Thoracic aorta (tissue), 2 donors: ENCODE data around the gene MRGPRX1. TPM values are rescaled to one million over a fixed set of nuclear protein-coding genes. Genes with fewer than 3 reads are reported as not detected.
"Not testable (repeated sequence)": the region's sequence is repeated elsewhere in the genome, so short reads cannot be mapped to it uniquely, and the experiment has no call there.

Experiments used
- ATAC-seq: fragments of 150-250 bp; one replicate; pipeline ENCODE4 v1.8.0; 2017; ENCODE audit warnings: low read depth; ENCODE audit not compliant: insufficient number of reproducible peaks, low FRiP score
- DNase-seq: peaks from one replicate; pipeline ENCODE4 v3.0.0-alpha.2; 2020; ENCODE audit warnings: low spot score
- H3K27ac ChIP-seq, 2 donors: fragments of 200-600 bp; sonication (generic); 1 replicate in 1 of 2; 2 replicates in 1 of 2; pipeline ENCODE4 v1.5.1; 2016; ENCODE audit warnings: mild to moderate bottlenecking in 2 of 2, moderate library complexity in 2 of 2
- H3K27me3 ChIP-seq: fragments of 200-600 bp; sonication (generic); replicated peaks from 2 replicates; pipeline ENCODE4 v1.6.0; 2016; ENCODE audit warnings: mild to moderate bottlenecking; ENCODE audit not compliant: insufficient read depth
- H3K36me3 ChIP-seq: fragments of 200-600 bp; sonication (generic); one replicate; pipeline ENCODE4 v1.5.1; 2016
- H3K4me1 ChIP-seq, 2 donors: fragments of 200-600 bp; sonication (generic); 1 replicate in 1 of 2; 2 replicates in 1 of 2; pipeline versions ENCODE4 v1.5.1 to v1.6.0; 2016; ENCODE audit warnings: low read depth in 2 of 2, mild to moderate bottlenecking in 1 of 2; ENCODE audit not compliant: control insufficient read depth in 1 of 2
- H3K4me3 ChIP-seq: fragments of 200-600 bp; sonication (generic); 2 replicates; pipeline ENCODE4 v1.5.1; 2016; ENCODE audit warnings: mild to moderate bottlenecking
- H3K9me3 ChIP-seq: fragments of 200-600 bp; sonication (generic); 2 replicates; pipeline ENCODE4 v1.5.1; 2016
- total RNA-seq, 2 donors: library from RNA; depleted of rRNA; stranded (reverse); fragments of >200 nt; gene quantifications; one replicate each; pipeline versions ENCODE4 v1.1.0 to v1.2.3, GENCODE V29; 2016
- TF ChIP-seq, protein P1 (sequence below): fragments of 200-600 bp; sonication (generic); IDR thresholded peaks from one replicate; pipeline ENCODE4 v1.5.1; 2019; ENCODE audit warnings: antibody characterized with exemption

MRGPRX1 gene
- total RNA-seq, 2 donors from 2014 or later = not detected

DNA sequence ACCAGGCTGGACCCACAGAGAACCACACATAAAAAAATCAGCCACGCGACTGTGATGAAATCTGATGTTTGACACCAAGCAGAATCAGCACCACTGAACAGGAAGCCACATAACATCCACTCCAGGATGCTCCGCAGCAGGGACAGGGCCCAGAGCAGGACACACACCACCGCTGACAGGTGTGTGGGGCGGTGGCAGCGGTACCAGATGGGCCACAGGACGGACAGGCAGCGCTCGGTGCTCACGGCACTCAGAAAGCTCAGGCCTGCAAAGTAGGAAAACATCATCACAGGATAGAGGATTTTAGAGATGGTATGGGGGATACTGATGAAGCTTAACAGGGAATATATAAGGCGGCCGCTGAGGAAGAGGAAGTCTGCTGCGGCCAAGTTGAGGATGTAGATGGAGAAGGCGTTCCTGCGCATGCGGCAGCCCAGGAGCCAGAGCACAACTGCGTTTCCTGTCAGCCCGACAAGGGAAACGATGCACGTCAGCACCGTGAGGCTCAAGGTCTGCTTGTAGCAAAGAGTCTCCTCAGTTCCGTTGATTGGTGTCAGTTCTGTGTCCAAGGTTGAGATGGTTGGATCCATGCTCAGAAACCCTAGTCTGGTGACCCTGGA is 4.9 kb downstream of the MRGPRX1 start:
- TF ChIP-seq, protein P1, sequence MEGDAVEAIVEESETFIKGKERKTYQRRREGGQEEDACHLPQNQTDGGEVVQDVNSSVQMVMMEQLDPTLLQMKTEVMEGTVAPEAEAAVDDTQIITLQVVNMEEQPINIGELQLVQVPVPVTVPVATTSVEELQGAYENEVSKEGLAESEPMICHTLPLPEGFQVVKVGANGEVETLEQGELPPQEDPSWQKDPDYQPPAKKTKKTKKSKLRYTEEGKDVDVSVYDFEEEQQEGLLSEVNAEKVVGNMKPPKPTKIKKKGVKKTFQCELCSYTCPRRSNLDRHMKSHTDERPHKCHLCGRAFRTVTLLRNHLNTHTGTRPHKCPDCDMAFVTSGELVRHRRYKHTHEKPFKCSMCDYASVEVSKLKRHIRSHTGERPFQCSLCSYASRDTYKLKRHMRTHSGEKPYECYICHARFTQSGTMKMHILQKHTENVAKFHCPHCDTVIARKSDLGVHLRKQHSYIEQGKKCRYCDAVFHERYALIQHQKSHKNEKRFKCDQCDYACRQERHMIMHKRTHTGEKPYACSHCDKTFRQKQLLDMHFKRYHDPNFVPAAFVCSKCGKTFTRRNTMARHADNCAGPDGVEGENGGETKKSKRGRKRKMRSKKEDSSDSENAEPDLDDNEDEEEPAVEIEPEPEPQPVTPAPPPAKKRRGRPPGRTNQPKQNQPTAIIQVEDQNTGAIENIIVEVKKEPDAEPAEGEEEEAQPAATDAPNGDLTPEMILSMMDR = no peak
- DNase-seq (no peak), ATAC-seq (no peak)
- Histone ChIP-seq H3K27me3 (no peaks in the 10 kb centered on the region), H3K4me1 (no peaks in the 10 kb centered on the region), H3K4me3 (no peak overlapping the region), H3K9me3 (no peaks in the 10 kb centered on the region), H3K36me3 (no peaks in the 10 kb centered on the region), H3K27ac (no peak overlapping the region)

DNA sequence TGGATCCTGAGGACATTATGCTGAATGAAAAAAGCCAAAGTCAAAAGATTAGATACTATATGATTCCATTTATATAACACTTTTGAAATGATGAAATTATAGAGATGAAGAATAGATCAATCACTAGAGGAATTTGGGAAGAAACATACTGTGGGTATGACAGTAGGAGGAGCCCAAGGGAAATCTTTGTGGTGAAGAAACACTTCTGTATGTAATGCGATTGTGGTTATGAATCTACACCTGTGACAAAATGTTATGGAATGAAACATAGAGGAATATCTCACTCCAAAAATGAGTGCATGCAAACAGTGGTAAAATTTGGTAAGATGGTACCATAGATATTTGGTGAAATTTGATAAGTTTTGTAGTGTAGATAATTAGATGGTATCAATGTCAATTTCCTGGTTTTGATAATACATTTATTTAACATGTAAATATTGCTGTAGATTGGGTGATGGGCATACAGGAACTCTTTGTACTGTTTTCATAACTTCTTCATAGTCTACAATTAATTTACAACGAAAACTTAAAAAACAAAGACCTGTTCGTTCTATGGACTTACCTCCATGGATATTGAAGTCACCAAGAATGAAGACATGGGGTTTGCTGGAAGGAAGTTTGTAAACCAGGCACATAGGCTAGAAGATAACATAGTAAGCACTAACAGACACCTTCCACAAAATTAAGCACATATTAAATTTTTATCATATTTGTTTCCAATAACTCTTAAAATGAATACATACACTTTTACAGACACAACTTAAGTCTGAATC is 11.5 kb downstream of the MRGPRX1 start:
- no peak overlapping the region for H3K4me3 ChIP-seq
- H3K27ac ChIP-seq = no peak overlapping the region
- H3K9me3 ChIP-seq = no peaks in the 10 kb centered on the region
- TF ChIP-seq, protein P1 = no peak
- ATAC-seq = no peak
- DNase-seq = no peak
- no peaks in the 10 kb centered on the region for H3K36me3 ChIP-seq
- no peaks in the 10 kb centered on the region for H3K4me1 ChIP-seq
- no peaks in the 10 kb centered on the region for H3K27me3 ChIP-seq

DNA sequence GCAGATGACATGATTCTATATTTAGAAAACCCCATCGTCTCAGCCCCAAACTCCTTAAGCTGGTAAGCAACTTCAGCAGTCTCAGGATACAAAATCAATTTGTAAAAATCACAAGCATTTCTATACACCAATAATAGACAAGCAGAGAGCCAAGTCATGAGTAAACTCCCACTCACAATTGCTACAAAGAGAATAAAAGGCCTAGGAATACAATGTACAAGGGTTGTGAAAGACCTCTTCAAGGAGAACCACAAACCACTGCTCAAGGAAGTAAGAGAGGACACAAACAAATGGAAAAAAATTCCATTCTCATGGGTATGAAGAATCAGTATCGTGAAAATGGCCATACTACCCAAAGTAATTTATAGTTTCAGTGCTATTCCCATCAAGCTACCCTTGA is 13.8 kb downstream of the MRGPRX1 start:
- H3K4me1 ChIP-seq, H3K36me3 ChIP-seq, ATAC-seq, H3K27ac ChIP-seq, H3K9me3 ChIP-seq, H3K4me3 ChIP-seq, H3K27me3 ChIP-seq, DNase-seq: not testable (repeated sequence)

DNA sequence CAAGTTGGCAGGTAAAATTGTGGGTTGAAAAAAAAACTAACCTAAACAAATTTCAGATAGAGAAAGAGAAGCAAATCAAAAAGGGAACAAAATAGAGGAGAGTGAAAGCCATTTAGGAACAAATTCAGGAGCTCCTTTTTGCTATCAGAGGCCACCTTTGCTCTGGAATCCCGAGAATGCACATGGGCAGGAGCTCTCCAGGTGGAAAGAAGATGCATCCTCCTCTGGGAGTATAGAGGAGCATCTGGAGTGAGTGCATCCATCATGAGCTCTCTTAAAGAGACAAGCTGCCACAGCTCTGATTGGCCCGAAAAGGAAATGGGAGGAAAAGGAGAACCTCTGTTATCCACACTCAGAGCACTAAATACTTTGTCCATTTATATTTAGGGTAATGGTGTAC is 26.3 kb downstream of the MRGPRX1 start:
- H3K36me3 ChIP-seq = no peaks in the 10 kb centered on the region
- H3K27ac ChIP-seq = no peak overlapping the region
- H3K4me3 ChIP-seq = no peak overlapping the region

DNA sequence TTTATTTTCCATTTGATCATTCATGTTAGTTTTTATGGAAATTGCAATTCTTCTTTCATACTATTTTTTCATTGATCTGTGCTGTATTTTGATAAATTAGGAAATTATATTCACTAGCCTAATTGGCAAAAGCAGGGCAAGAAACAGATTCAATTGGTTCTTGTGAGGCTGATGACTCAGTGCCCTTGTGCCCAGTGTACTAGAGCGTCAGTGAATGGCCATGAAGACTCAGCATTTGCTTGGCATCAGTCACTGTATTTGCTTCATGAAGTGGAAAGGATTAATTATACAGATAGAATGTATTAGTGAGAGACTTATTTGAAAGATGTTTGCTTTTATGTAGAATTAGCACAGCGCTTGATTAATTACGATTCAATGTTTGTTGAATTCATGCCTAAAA is 31.8 kb downstream of the MRGPRX1 start:
- H3K27me3 ChIP-seq = no peaks in the 10 kb centered on the region
- TF ChIP-seq, protein P1 = no peak
- H3K27ac ChIP-seq = no peak overlapping the region
- H3K9me3 ChIP-seq = no peaks in the 10 kb centered on the region
- no peak for DNase-seq
- H3K4me3 ChIP-seq = no peak overlapping the region
- H3K4me1 ChIP-seq = no peaks in the 10 kb centered on the region
- no peak for ATAC-seq
- no peaks in the 10 kb centered on the region for H3K36me3 ChIP-seq

More for the DNA sequence above, 26.3 kb downstream of the MRGPRX1 start:
- DNase-seq (no peak), ATAC-seq (no peak)
- Histone ChIP-seq H3K27me3 (no peaks in the 10 kb centered on the region), H3K9me3 (no peaks in the 10 kb centered on the region), H3K4me1 (no peaks in the 10 kb centered on the region)
- TF ChIP-seq, protein P1 = no peak

DNA sequence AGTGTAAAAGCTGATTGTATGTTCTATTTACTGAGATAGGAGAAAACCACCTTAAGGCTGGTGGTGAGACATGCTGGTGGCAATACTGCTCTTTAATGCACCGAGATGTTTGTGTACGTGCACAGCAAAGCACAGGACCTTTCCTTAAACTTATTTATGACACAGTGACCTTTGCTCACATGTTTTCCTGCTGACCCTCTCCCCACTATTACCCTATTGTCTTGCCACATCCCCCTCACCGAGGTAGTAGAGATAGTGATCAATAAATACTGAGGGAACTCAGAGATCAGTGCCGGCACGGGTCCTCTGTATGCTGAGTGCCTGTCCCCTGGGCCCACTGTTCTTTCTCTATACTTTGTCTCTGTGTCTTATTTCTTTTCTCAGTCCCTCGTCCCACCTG is 38.6 kb downstream of the MRGPRX1 start:
- ATAC-seq, H3K27ac ChIP-seq, H3K27me3 ChIP-seq, DNase-seq, H3K36me3 ChIP-seq, H3K4me1 ChIP-seq, H3K4me3 ChIP-seq, H3K9me3 ChIP-seq: not testable (repeated sequence)

DNA sequence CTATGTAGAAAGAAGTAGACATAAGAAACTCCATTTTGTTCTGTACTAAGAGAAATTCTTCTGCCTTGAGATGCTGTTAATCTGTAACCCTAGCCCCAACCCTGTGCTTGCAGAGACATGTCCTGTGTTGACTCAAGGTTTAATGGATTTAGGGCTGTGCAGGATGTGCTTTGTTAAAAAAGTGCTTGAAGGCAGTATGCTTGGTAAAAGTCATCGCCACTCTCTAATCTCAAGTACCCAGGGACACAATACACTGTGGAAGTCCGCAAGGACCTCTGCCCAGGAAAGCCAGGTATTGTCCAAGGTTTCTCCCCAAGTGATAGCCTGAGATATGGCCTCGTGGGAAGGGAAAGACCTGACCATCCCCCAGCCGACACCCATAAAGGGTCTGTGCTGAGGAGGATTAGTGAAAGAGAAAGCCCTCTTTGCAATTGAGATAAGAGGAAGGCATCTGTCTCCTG is 39.0 kb downstream of the MRGPRX1 start:
- not testable (repeated sequence) for H3K27ac ChIP-seq, H3K27me3 ChIP-seq, DNase-seq, H3K4me1 ChIP-seq, H3K9me3 ChIP-seq, ATAC-seq, H3K4me3 ChIP-seq, H3K36me3 ChIP-seq

DNA sequence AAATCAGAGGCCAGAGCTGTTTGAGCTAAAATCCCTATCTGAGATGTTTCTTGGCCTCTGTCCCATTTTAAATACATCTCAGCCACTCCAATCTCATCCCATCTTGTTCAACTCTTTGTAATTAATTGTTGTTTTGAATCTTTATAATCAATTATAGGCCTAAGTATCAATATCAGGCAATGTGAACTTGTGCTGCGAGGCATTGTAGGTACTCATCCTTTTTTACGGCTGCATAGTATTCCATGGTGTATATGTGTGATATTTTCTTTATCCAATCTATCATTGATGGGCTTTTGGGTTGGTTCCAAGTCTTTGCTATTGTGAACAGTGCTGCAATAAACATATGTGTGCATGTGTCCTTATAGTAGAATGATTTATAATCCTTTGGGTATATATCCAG is 47.5 kb downstream of the MRGPRX1 start:
- H3K36me3 ChIP-seq, H3K27ac ChIP-seq, H3K9me3 ChIP-seq, H3K4me1 ChIP-seq, ATAC-seq, H3K4me3 ChIP-seq, DNase-seq, H3K27me3 ChIP-seq: not testable (repeated sequence)
